HepG2 (cell line): Measurements from ENCODE around the gene ZNF433. TPM values are rescaled to one million over a fixed set of nuclear protein-coding genes. Genes with fewer than 3 reads are reported as not detected.
A peak's percentile ranks its signal among the peaks of the same experiment; 100 is the strongest.

Source experiments
- AKNA ChIP-seq: sonication (generic); formaldehyde crosslinking; IDR thresholded peaks from 2 replicates; pipeline ENCODE4 v1.4.0; 2020; ENCODE audit warnings: missing genetic modification reagents, borderline replicate concordance
- CREBL2 ChIP-seq: sonication (generic); formaldehyde crosslinking; IDR thresholded peaks from 2 replicates; pipeline ENCODE4 v1.8.1; 2023; ENCODE audit warnings: missing genetic modification reagents, mild to moderate bottlenecking, borderline replicate concordance
- CTCF ChIP-seq: sonication (generic); formaldehyde crosslinking; IDR thresholded peaks from 2 replicates; pipeline ENCODE4 v1.5.0; 2020; ENCODE audit warnings: mild to moderate bottlenecking, missing genetic modification reagents, moderate library complexity
- DMTF1 ChIP-seq: sonication (generic); formaldehyde crosslinking; IDR thresholded peaks from 2 replicates; pipeline ENCODE4 v1.4.0; 2020; ENCODE audit warnings: mild to moderate bottlenecking, missing genetic modification reagents
- DRAP1 ChIP-seq: IDR thresholded peaks from 2 replicates; pipeline ENCODE4 v1.6.1; 2016; ENCODE audit warnings: missing genetic modification reagents, missing compliant biosample characterization
- FOXK2 ChIP-seq: fragments of 450-650 bp; IDR thresholded peaks from 2 replicates; pipeline ENCODE4 v1.6.1; 2016
- FOXO1 ChIP-seq: sonication (generic); formaldehyde crosslinking; IDR thresholded peaks from 2 replicates; pipeline ENCODE4 v1.4.0; 2020; ENCODE audit warnings: missing genetic modification reagents
- GABPA ChIP-seq, 2 experiments: IDR thresholded peaks; 2 replicates each; pipeline ENCODE4 v1.6.1; 2011 to 2016; ENCODE audit warnings: low read depth in 2 of 2, low read length in 1 of 2, missing biosample characterization in 1 of 2, missing genetic modification characterization in 1 of 2
- GATAD2A ChIP-seq: IDR thresholded peaks from 2 replicates; pipeline ENCODE4 v1.6.1; 2016
- KLF15 ChIP-seq: sonication (generic); formaldehyde crosslinking; IDR thresholded peaks from 2 replicates; pipeline ENCODE4 v1.8.1; 2023; ENCODE audit warnings: borderline replicate concordance, mild to moderate bottlenecking, inconsistent platforms, missing genetic modification reagents, mixed read lengths
- MAF1 ChIP-seq: sonication (generic); formaldehyde crosslinking; IDR thresholded peaks from 2 replicates; pipeline ENCODE4 v1.5.0; 2020; ENCODE audit warnings: missing genetic modification reagents, borderline replicate concordance
- NCOA1 ChIP-seq: sonication (generic); formaldehyde crosslinking; IDR thresholded peaks from 2 replicates; pipeline ENCODE4 v1.9.0; 2021; ENCODE audit warnings: missing genetic modification reagents
- NR2F6 ChIP-seq, 2 experiments: IDR thresholded peaks; 2 replicates each; pipeline ENCODE4 v1.6.1; 2016; ENCODE audit warnings: antibody characterized with exemption in 1 of 2, mild to moderate bottlenecking in 1 of 2
- SNAPC2 ChIP-seq: sonication (generic); formaldehyde crosslinking; IDR thresholded peaks from 2 replicates; pipeline ENCODE4 v1.8.1; 2022; ENCODE audit warnings: mild to moderate bottlenecking, missing genetic modification reagents
- U2AF2 ChIP-seq: fragments of 200-400 bp; formaldehyde crosslinking; IDR thresholded peaks from 2 replicates; pipeline ENCODE4 v1.6.1; 2017; ENCODE audit warnings: low read depth, mild to moderate bottlenecking, low read length
- WIZ ChIP-seq: sonication (generic); formaldehyde crosslinking; IDR thresholded peaks from 2 replicates; pipeline ENCODE4 v1.5.1; 2020; ENCODE audit warnings: mild to moderate bottlenecking, missing genetic modification reagents
- ZFP36L1 ChIP-seq: sonication (generic); formaldehyde crosslinking; IDR thresholded peaks from 2 replicates; pipeline ENCODE4 v1.8.0; 2022; ENCODE audit warnings: mild to moderate bottlenecking, missing genetic modification reagents, moderate library complexity
- ZNF17 ChIP-seq: sonication (generic); formaldehyde crosslinking; IDR thresholded peaks from 2 replicates; pipeline ENCODE4 v1.5.0; 2020; ENCODE audit warnings: mild to moderate bottlenecking, missing genetic modification reagents
- ZNF350 ChIP-seq: sonication (generic); formaldehyde crosslinking; IDR thresholded peaks from 2 replicates; pipeline ENCODE4 v1.4.0; 2020; ENCODE audit warnings: mild to moderate bottlenecking, low read depth, missing genetic modification reagents, borderline replicate concordance
- ZNF570 ChIP-seq: sonication (generic); formaldehyde crosslinking; IDR thresholded peaks from 2 replicates; pipeline ENCODE4 v1.4.0; 2020; ENCODE audit warnings: mild to moderate bottlenecking, missing genetic modification reagents, borderline replicate concordance
- polyA plus RNA-seq, 8 experiments: library from polyadenylated mRNA; depleted of rRNA in 3 of 8; stranded (reverse) in 7 of 8; unstranded in 1 of 8; fragments of >200 nt; fragmentation: Illumina TruSeq in 4 of 8; extraction: Trizol in 4 of 8; gene quantifications; 2 replicates each; pipeline versions ENCODE4 v1.2.1 to v1.2.3, GENCODE V29; 2011 to 2016; ENCODE audit warnings: low read depth in 4 of 8, missing spikeins in 1 of 8, mixed read lengths in 1 of 8; ENCODE audit not compliant: insufficient read depth in 1 of 8
- total RNA-seq, 5 experiments: library from RNA; depleted of rRNA; stranded (reverse); fragments of >200 nt; fragmentation: Illumina TruSeq; extraction: Trizol; gene quantifications; 2 replicates each; pipeline ENCODE4 v1.2.3, GENCODE V29; 2016; ENCODE audit warnings: low read depth in 1 of 5

Gene ZNF433
- total and polyA plus RNA-seq, 2 of the 13 experiments (the other 11 are each of a cell fraction or from before 2014, with no cell fraction given), result 1.8 to 4.9 TPM

GRCh38 chr19:12052497-12053169 is 17.2 kb upstream of the ZNF433 start, which contains the start of gene ZNF878 (continued):
- no peak for TF ChIP-seq GABPA (IDR thresholded peaks at IDR 0.05; ENCODE audit: low read depth, low read length)
- peak; percentile 66 for TF ChIP-seq GABPA (CRISPR knock-in tag; IDR thresholded peaks at IDR 0.05; ENCODE audit: low read depth)
- TF ChIP-seq U2AF2, result no peak
- TF ChIP-seq WIZ (CRISPR knock-in tag), result no peak
- peak; percentile 67 for TF ChIP-seq GATAD2A
- TF ChIP-seq NCOA1, result no peak
- TF ChIP-seq CREBL2 (CRISPR knock-in tag), result no peak
- no peak for TF ChIP-seq FOXK2
- TF ChIP-seq FOXO1 (CRISPR knock-in tag), result peak; percentile 10; the same call in 1 of the 2 replicates
- TF ChIP-seq ZFP36L1 (CRISPR knock-in tag), result 0 out of 2 replicates have a peak, but pooled peaks have one; percentile 29
- no peak for TF ChIP-seq NR2F6 (IDR thresholded peaks at IDR 0.05)
- TF ChIP-seq NR2F6 (CRISPR knock-in tag; IDR thresholded peaks at IDR 0.05), result peak; percentile 42; the same call in 1 of the 2 replicates
- peak; percentile 51 for TF ChIP-seq CTCF (CRISPR knock-in tag)
- TF ChIP-seq SNAPC2 (CRISPR knock-in tag), result 0 out of 2 replicates have a peak, but pooled peaks have one; percentile 46
- TF ChIP-seq DRAP1 (CRISPR knock-in tag), result peak; percentile 96
- no peak for TF ChIP-seq AKNA (CRISPR knock-in tag)
- TF ChIP-seq ZNF350, result peak; percentile 77; the same call in 1 of the 2 replicates
- no peak for TF ChIP-seq MAF1 (CRISPR knock-in tag)
- no peak for TF ChIP-seq ZNF570 (CRISPR knock-in tag)
- TF ChIP-seq DMTF1 (CRISPR knock-in tag), result no peak
- TF ChIP-seq ZNF17 (CRISPR knock-in tag), result 0 out of 2 replicates have a peak, but pooled peaks have one; percentile 49
- no peak for TF ChIP-seq KLF15 (CRISPR knock-in tag)
